HG03457 (cell line): ENCODE data around the gene RASSF6.
"Not testable (repeated sequence)": the region's sequence is repeated elsewhere in the genome, so short reads cannot be mapped to it uniquely, and the experiment has no call there.

Experiments used
- ATAC-seq: cut with Tn5 transposase; IDR thresholded peaks from one replicate; pipeline ENCODE4 v1.9.1; 2021; ENCODE audit warnings: moderate number of reproducible peaks; ENCODE audit not compliant: unreplicated experiment

Gene RASSF6

DNA sequence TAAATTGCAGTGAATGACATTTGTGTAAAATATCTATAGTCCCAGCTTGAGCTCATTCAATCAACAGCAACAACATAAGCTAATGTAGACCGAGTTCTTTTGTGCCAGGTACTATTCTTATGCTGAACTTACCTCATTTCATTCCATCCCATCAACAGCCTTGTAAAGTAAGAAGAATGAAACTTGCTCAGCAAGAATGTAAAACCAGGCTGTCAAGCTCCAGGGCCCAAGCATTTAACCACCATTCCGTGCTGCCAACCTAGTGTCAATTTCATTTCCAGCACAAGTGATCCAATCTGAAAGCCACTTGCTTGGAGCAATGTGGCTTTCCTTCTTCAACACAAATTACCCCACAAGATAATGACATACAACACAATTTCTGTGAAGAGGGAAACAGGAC is 36.6 kb downstream of the RASSF6 start:
- ATAC-seq: no peak

DNA sequence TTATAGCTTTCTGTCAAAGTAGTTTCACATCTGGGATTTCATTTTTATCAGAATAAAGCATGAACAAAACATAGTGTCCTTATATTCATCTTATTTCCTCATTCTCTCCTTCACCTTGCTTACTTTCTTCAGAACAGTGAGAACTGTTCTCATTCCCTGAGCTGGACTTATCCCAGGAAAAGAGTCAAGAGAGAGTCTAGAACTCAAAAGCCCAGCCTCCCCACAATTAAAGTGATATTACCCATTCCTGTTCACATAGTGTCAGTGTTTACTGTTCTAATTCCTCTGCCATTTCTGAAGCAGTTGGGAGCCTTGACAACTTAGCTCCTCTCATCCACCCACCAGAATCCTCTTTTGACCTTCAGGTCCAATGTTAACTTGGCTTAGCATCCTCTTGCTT is 42.9 kb downstream of the RASSF6 start:
- ATAC-seq: no peak

DNA sequence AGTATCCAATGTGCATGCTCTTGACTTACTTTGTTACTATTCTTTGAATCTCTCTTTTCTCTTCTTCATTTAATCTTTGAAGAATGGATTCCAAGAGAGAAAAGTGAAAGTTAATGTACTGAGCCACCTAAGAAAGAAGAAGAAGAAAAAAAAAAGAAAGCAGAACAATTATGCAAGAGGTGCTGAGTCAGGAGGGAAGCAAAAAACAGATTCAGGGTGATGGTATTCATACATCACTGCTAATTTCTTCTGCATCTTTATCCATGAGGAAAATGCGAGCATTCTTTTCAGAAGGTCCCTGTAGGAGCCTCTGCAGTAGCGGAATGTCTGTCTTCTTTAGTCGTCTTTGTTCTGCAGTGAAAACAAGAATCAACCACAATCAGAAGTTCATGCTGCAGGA is 43.9 kb downstream of the RASSF6 start:
- no peak for ATAC-seq

DNA sequence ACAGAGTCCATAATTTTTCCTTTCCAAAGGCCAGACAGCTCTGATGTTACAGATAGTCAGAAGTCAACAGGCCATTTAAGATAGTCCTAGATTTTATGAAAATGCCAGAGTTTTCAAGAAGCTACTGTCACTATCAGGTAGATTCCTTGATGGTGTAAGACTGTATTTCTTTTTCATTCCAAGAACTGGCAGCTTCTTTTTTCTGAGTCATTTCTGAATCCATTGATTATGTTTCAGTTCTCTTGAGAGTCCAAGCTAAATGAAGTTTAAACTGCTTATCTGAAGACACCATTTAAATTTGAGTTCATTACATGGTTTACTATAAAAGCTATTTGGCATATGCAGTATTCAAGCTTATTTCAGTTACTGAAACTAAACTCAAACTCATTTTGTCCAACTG is 44.6 kb downstream of the RASSF6 start:
- no peak for ATAC-seq

DNA sequence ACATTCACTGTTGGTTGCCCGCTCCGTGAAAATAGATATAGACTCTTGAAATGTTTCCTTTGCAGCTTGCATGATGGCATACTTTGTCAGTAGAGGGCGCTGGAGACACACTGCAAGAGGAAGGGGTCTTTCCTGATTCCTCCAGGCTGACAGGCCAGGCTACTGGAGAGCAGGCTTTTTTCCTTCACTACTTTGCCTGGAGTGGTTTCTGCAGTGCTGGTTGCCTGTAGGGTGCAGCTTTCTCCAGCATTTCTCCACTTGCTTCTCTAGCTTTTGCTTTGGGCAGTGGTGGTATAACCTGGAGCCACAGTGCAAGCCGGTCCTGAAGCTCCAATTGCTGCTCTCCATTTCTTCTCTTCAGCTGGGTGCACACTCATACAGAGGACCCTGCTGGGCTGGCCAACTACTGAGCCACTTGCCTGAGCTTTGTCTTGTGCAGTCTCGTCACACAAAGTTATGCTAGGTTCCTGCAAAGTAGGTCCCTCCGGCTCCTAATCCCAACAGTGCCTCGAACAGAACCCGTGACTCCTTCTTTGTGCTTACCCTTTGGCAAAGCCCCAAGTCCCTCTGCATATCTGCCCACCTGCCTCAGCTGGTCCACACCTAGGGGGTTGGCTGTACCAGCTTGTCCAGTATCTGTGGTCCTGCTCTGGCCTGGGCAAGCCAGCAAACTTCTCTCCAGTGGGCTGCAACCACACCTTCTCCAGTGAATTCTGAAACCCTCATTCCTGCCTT is 46.3 kb downstream of the RASSF6 start:
- no peak for ATAC-seq

DNA sequence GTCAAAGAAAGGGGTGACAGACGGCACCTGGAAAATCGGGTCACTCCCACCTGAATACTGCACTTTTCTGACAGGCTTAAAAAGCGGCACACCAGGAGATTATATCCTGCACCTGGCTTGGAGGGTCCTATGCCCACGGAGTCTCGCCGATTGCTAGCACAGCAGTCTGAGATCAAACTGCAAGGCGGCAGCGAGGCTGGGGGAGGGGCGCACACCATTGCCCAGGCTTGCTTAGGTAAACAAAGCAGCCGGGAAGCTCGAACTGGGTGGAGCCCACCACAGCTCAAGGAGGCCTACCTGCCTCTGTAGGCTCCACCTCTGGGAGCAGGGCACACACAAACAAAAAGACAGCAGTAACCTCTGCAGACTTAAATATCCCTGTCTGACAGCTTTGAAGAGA is 69.4 kb downstream of the RASSF6 start:
- not testable (repeated sequence) for ATAC-seq

DNA sequence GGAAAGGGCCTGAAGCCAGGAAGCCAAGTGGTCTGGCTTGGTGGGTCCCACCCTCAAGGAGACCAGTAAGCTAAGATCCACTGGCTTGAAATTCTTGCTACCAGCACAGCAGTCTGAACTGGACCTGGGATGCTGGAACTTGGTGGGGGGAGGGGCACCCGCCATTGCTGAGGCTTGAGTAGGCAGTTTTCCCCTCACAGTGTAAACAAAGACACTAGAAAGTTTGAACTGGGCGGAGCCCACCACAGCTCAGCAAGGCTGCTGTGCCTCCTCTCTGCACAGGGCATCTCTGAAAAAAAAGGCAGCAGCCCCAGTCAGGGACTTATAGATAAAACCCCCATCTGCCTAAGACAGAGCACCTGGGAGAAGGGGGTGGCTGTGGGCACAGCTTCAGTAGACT is 75.6 kb downstream of the RASSF6 start:
- no peak for ATAC-seq

DNA sequence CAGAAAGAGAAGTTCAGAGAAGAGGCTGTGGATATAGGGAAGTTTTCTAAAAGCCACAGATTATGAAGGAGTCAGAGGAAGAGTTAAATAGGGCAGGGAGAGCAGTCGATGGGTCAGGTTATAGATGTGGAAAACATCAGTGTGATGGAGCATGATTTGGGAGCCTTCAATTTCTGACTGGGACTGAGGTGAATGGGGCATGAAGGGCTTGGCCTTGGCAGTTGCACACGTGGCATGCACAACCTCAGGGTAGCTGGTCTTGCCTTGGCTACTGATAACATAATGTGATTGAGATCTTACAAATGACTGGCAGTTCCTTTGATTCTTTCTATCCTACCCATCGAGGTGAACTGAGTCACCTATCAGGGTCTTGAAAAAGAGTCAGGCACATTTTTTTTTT is 79.0 kb downstream of the RASSF6 start:
- ATAC-seq: no peak

DNA sequence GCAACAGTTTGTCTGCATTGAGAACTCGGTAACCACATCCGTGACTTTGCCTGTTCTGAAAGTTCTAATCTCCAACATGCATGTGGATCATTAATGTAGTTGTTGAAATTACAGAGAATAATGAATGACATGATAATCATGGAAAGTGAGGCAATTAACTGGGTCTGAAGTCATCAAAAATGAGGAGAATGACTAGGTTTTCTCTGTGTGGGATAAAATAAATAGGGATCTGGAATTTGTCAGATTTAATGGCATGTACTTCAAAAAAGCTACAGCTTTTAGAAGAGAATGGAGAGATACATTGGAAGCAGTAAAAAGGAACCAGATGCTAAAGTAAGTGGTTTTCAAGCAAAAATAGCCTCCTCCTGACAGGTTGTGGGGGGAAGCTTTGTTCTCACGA is 79.4 kb downstream of the RASSF6 start:
- ATAC-seq: no peak

DNA sequence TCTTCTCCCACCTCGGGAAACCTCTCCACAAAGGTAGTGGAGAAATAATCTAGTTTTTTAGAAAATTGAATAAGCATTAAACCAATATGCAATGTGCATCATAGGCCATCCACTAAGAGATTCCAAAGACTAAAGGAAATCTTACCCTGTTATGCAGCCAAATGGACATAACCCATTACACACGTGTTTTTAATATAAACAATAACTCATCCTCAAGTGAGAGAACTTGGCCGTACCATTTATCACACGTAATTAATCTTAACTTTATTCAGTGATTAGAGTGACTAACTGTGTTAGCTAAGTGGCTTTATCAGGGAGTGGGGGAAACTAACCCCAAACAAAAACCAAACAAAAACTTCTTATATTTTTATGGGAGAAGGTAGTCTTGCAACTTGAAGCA is 80.8 kb downstream of the RASSF6 start:
- ATAC-seq: no peak

DNA sequence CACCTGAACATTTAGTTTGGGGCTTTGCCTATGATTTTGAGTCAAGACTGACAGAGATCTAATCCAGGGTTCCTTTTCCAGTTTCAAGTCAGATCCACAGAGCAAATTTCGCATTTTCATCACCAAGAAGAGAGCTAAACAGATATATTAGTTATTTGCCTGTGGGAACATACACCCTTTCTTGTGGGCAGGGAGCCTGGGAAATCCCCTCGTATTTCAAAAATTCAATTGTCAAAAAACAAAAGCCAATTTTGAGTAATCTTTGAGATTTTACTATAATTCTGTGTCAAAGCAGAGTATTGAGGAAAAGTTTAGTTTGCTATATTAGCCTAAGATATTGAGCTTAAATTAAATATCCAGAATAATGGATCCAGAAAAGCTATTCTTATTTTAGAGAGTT is 82.1 kb downstream of the RASSF6 start:
- ATAC-seq: no peak

DNA sequence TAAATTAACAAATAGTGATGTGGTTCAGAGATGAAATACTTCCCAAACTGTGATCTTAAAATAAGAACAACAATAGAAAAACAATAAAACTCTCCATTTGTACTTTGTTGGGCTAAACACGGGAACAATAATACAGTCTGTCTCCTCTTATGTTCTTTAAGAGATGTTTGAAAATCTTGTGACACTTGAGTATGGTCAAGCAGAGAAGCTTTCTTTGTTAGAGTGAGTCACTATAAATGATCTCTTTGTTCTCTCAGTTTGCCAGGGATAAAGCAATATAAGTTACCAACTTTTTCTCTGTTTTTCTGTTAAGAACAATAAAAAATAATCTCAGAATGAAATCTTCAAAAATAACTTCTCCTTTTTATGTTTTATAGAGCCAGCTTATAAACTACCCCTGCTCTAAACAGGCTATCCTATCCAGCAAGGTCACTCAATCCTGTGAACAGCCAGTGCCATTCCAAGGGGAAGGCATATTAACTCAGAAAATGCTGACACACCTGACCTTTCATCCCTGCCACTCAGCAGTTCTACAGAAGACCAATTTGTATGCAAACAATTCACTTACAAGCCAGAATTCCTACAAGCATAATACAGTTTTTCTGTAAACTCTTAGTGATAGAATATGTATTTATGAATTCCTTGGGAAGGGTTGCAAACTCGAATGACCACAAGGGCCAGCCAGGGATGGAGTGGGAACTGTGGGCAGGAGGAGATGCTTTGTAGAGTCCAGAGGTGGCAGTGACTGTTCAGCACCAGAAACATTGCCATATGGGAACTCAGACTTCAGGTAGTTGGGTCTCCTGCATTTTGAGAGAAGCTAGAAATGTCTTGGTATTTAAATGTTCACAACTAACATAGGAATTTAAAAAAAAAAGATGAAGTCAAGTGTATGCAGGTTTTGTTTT is 86.5 kb downstream of the RASSF6 start:
- ATAC-seq: no peak

DNA sequence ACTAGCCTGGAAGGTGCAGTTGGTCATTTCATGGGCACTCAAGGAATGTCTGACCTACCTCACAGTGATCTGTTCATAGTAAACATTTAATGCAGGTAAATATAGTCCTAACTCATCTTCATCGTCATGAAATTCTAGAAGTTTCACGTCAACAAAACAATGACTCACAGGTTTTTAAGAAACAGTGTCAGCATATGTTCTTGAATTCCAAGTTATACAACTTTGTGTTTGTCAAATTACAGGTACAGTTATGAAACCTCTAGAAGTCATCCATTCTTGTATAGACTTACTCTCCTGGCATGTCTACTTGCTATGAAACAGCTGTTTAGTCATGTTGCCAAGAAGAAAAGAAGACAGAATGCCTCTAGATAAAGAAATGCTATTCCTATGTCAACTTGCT is 92.1 kb downstream of the RASSF6 start:
- ATAC-seq: no peak

DNA sequence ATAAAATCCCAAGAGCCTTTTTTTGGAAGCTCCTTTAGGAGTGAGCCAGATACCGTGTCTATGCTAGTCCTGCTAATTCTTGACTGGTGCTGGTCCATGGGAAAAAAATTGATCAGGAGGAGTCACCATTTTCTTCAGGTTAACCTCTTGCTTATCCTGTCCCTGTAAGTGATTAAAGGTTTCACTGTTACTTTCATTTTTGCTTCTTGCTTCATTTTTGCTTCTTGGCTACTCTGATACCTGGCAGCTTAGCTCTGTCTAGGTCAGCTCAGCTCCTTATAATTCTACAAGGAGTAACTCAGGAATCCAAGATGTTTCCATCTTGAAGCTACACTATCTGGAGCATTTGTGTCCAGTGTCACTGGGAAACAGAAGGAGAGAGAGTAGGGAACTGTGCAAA is 93.0 kb downstream of the RASSF6 start:
- ATAC-seq: no peak

DNA sequence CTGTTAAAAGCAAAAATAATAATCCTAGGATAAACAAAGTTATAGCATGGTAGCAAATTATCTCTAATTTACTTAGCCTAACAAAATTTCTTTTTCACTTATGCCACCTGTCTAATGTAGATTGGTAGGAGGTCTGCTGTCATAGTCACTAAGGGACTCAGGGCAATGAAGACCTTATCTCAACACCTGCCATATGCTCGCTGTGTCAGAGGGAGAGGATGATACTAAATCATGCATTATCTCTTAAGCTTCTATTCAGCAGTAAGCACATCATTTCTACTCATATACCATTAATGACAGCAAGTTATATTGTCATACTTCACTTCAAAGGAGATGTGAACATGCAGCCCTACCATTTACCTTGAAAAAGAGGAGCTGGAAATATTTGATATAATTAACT is 94.6 kb downstream of the RASSF6 start:
- ATAC-seq: no peak

DNA sequence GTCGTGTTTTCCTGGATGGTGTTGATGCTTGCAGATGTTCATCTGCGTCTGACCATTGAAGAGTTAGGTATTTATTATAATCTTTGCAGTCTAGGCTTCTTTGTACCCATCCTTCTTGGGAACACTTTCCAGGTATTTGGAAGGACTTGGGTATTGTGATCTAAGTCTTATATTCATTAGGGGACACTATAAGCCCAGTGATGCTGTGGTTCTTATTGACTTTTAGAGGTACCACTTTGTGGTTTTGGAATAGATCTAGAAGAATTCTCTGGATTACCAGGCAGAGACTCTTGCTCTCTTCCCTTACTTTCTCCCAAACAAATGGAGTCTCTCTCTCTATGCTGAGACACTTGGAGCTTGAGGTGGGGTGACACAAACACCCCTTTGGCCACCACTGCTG is 97.1 kb downstream of the RASSF6 start:
- no peak for ATAC-seq
